ENCODE measurements around the gene CENPO.

The CENPO gene

DNA sequence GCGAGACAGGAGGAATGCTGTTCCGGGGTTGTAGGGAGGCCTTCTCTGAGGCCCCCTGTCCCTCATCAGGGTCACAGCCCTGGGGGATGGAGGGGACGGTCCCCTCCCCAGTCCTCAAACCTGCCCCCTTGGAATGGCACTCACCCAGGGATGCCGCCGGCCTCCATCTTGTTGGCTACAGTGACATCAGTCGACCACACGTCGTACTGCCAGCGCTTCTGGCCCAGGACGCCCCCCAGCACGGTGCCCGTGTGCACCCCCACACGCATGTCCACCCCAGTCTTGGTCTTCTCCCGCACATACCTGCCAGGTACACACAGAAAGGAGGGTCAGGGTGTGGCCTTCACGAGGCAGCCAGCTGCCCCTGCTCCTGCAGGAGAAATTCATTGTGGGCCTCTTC lies 46.5 kb downstream of the CENPO start:
- no peaks in the 10 kb centered on the region for H3K9me3 ChIP-seq (ENCODE audit: severe bottlenecking)
- TF ChIP-seq, protein P1, sequence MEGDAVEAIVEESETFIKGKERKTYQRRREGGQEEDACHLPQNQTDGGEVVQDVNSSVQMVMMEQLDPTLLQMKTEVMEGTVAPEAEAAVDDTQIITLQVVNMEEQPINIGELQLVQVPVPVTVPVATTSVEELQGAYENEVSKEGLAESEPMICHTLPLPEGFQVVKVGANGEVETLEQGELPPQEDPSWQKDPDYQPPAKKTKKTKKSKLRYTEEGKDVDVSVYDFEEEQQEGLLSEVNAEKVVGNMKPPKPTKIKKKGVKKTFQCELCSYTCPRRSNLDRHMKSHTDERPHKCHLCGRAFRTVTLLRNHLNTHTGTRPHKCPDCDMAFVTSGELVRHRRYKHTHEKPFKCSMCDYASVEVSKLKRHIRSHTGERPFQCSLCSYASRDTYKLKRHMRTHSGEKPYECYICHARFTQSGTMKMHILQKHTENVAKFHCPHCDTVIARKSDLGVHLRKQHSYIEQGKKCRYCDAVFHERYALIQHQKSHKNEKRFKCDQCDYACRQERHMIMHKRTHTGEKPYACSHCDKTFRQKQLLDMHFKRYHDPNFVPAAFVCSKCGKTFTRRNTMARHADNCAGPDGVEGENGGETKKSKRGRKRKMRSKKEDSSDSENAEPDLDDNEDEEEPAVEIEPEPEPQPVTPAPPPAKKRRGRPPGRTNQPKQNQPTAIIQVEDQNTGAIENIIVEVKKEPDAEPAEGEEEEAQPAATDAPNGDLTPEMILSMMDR (IDR thresholded peaks at IDR 0.05; ENCODE audit: low read depth, low read length): no peak
- peak overlapping the region; percentile 47 for H3K27ac ChIP-seq
- no peak overlapping the region for H3K4me3 ChIP-seq (ENCODE audit: low read depth, low read length)
- peaks cover 74% of the 10 kb centered on the region for H3K36me3 ChIP-seq
- no peak for DNase-seq
- H3K27me3 ChIP-seq (ENCODE audit: insufficient read depth, low read depth, severe bottlenecking): no peaks in the 10 kb centered on the region

DNA sequence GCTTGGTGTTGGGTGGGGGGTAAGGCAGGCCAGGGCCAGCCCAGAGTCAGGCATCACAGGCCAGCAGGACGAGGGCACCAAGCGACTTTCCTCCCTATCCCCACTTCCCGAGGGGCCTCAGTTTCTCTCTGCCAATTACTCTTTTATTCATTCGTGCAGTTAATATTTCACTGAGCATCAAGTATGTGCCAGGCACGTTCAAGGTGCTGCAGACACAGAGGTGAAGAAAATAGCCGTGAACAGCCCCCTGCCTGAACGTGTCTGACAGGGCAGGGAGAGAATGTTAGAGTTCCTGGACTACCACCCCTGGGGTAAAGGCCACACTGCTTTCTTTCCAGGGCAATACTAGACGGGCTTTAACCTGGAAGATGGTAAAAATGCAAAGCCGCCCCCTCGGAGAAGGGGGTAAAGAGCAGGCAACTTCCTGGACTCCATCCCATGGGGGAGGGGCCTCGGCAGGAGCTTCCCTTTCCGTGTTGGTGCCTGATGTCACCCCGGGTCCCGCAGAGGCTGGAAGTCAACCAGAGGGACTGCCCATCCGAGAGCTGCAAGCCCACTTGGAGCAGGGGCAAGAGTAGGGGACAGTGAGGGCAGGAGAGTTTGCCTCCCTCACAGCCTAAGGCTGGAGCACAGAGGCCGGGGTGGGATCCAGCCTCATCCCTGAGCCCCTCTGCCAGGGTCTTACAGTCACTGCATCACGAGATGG lies 47.1 kb downstream of the CENPO start:
- Histone ChIP-seq H3K9me3 (ENCODE audit: severe bottlenecking) (no peaks in the 10 kb centered on the region), H3K27ac (no peak overlapping the region), H3K27me3 (ENCODE audit: insufficient read depth, low read depth, severe bottlenecking) (no peaks in the 10 kb centered on the region), H3K4me3 (ENCODE audit: low read depth, low read length) (no peak overlapping the region), H3K36me3 (peaks cover 68% of the 10 kb centered on the region)
- TF ChIP-seq, protein P1 (IDR thresholded peaks at IDR 0.05; ENCODE audit: low read depth, low read length): no peak
- no peak for DNase-seq

DNA sequence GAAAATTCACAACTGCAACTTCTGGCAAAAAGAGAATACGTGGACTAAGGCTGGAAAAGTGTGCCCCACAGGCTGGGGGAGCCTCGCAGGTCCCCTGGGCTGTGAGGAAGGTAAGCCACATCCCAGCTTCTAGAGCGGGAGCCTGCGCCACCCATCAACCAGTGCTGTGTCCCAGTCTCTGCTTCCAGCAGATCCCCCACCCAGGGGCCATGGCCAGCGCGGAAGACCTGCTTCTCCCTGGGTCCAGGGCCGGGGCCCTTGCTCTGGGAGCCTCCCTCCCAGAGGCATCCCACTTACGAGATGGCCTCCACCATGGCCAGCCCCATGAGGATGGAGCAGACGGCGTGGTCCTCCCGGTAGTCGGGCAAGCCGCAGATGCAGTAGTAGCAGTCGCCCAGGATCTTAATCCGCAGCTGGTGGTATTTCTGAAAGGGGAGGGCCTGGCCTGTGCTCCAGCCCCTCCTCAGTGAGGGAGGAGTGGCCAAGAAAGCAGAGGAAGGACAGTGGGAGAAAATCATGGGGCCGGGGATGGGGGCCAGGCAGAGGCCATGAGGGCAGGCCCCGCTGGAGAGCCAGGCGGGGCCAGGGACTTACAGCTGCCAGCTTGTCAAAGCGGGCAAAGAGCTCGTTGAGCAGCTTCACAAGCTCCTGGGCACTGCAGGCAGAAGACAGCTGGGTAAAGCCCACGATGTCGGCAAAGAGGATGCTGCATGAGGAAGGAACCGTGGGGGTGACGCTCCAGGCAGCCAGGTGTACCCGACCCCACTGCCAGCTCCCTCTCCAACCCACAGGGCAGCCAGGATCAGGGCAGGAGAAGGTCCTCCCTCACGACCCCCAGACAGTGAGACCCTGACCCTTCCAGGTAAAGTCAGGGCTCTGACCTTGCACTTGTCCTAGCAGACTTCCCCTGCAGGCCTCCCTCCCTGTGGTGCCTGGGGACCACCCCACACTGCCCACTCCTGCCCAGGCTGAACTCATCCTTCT lies 48.0 kb downstream of the CENPO start:
- TF ChIP-seq, protein P1 (IDR thresholded peaks at IDR 0.05; ENCODE audit: low read depth, low read length): no peak
- no peak overlapping the region for H3K4me3 ChIP-seq (ENCODE audit: low read depth, low read length)
- peaks cover 63% of the 10 kb centered on the region for H3K36me3 ChIP-seq
- H3K27me3 ChIP-seq (ENCODE audit: insufficient read depth, low read depth, severe bottlenecking): no peaks in the 10 kb centered on the region
- H3K9me3 ChIP-seq (ENCODE audit: severe bottlenecking): no peaks in the 10 kb centered on the region
- no peak for DNase-seq
- no peak overlapping the region for H3K27ac ChIP-seq

DNA sequence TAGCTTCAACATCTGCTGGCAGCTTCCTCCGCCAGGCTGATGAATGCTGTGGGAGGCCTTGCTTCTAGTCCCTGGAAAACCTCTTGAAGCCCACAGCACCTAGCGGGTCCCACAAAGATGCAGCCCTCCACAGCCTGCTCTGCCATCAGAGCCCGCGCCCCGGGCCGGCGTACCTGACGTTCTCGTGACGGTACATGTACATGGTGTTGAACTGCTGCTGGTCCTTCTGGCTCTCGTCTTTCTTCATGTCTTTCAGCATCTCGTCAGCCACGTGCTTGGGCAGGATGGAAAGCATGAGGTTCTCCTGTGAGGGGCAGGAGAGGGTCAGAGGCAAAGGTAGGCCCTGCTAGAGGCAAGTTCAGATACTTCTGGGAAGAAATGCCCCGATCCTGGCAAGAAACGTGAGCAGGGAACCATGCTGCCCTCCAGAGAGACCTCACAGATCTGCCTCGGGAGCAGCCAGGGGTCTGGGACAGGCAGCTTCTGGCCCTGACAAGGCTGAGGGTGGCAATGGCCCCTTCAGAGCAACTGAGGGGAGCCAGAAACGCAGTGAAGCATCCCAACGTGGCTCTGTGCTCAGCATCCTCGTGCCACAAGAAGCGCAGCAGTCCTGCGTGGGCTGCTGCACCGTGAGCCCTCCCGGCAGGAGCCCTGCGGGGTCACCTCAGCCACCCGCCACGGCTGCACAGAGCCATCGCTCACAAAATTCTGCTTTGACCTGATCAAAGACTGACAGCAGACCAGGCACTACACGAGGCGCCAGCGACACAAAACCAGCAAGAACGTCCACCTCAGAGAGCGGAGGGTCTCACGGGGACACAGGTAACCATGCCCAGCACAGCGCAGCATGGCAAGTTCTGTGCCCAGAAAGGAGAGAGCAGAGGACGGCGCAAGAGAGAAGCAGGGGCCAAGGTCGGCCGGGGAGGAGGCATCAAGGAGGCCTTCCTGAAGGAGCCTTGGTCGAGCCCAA lies 49.1 kb downstream of the CENPO start:
- Histone ChIP-seq H3K4me3 (ENCODE audit: low read depth, low read length) (no peak overlapping the region), H3K27me3 (ENCODE audit: insufficient read depth, low read depth, severe bottlenecking) (no peaks in the 10 kb centered on the region), H3K27ac (no peak overlapping the region), H3K9me3 (ENCODE audit: severe bottlenecking) (no peaks in the 10 kb centered on the region), H3K36me3 (peaks cover 57% of the 10 kb centered on the region)
- TF ChIP-seq, protein P1 (IDR thresholded peaks at IDR 0.05; ENCODE audit: low read depth, low read length): no peak
- no peak for DNase-seq

DNA sequence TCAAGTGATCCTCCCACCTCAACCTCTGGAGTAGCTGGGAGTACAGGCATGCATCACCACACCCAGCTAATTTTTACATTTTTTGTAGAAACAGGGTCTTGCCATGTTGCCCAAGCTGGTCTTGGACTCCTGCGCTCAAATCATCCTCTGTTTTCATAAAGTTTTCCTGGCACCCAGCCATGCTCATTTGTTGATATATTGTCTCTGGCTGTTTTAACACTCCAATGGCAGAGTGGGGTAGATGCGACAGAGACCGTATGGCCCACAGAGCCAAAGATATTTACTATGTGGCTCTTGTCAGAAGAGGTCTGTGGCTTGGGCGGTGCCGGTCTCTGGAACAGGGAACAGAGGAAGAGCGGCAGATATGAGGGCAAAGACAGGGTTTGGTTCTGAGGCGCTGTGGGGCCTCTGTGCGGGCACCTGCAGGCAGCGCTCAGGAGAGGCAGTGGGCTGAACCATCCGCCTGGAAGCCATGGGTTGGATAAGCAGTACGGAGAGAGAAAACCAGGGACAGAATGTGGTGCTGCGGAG lies 50.2 kb downstream of the CENPO start:
- H3K9me3 ChIP-seq (ENCODE audit: severe bottlenecking): peaks cover 1% of the 10 kb centered on the region
- peaks cover 55% of the 10 kb centered on the region for H3K36me3 ChIP-seq
- no peak overlapping the region for H3K27ac ChIP-seq
- no peak overlapping the region for H3K4me3 ChIP-seq (ENCODE audit: low read depth, low read length)
- DNase-seq: no peak
- H3K27me3 ChIP-seq (ENCODE audit: insufficient read depth, low read depth, severe bottlenecking): no peaks in the 10 kb centered on the region
- TF ChIP-seq, protein P1 (IDR thresholded peaks at IDR 0.05; ENCODE audit: low read depth, low read length): no peak

Measured in WERI-Rb-1 (cell line).